ENCODE measurements around the gene SNAP91. TPM values are rescaled to one million over a fixed set of nuclear protein-coding genes. Genes with fewer than 3 reads are reported as not detected.

The SNAP91 gene
- total and polyA plus RNA-seq, 2 of the 8 experiments (the other 6 are each of a cell fraction or from before 2014, with no cell fraction given): 1.3 to 1.5 TPM

DNA sequence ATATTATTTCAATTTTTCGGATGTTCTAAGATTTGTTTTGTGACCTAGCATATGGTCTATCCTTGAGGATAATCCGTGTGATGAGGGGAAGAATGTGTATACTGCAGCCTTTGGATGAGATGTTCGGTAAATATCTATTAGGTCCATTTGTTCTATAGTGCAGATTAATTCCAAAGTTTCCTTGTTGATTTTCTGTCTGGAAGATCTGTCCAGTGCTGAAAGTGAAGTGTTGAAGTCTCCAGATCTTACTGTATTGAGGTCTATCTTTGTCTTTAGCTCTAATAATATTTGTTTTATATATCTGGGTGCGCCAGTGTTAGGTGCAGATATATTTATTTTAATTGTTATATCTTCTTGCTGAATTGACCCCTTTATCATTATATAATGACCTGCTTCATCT is 32.2 kb upstream of the SNAP91 start:
- Histone ChIP-seq H3K4ac (replicated peaks; ENCODE audit: insufficient read length, low read depth, low read length) (no peak overlapping the region), H2BK120ac (replicated peaks; ENCODE audit: low read depth, low read length) (no peak overlapping the region), H3K14ac (ENCODE audit: insufficient read length) (no peak overlapping the region), H3K4me1 (replicated peaks in 1 of 4; ENCODE audit: control insufficient read depth in 3 of 4, insufficient read depth in 4 of 4, low read length in 3 of 4) (no peaks in the 10 kb centered on the region), H3K56ac (replicated peaks; ENCODE audit: insufficient read length, low read depth, low read length) (no peak overlapping the region), H2BK12ac (ENCODE audit: low read depth, low read length) (no peak overlapping the region), H2BK20ac (ENCODE audit: low read length) (no peak overlapping the region), H2AFZ (ENCODE audit: low read length) (no peak overlapping the region), H2BK5ac (ENCODE audit: low read depth, low read length) (no peak overlapping the region), H2BK15ac (ENCODE audit: low read length) (no peak overlapping the region), H3K18ac (ENCODE audit: extremely low read depth, low read length) (no peak overlapping the region), H3K23me2 (ENCODE audit: low read depth, low read length) (no peaks in the 10 kb centered on the region), H4K20me1 (replicated peaks in 1 of 2; ENCODE audit: control insufficient read depth in 1 of 2, insufficient read depth in 2 of 2, low read length in 2 of 2) (no peaks in the 10 kb centered on the region), H3K79me2 (ENCODE audit: control insufficient read depth in 1 of 2, insufficient read depth in 2 of 2, low read length in 2 of 2) (no peaks in the 10 kb centered on the region), H3K27ac (ENCODE audit: low read depth, low read length) (no peak overlapping the region), H3K9ac (replicated peaks in 1 of 4; ENCODE audit: extremely low read depth in 1 of 4, low read depth in 3 of 4, low read length in 3 of 4) (no peak overlapping the region), H3K27me3 (replicated peaks in 1 of 4; ENCODE audit: control insufficient read depth in 3 of 4, extremely low read depth in 1 of 4, insufficient read depth in 3 of 4, low read length in 3 of 4) (no peaks in the 10 kb centered on the region), H4K5ac (ENCODE audit: insufficient read length, low read depth, low read length) (no peak overlapping the region), H3K4me2 (ENCODE audit: insufficient read depth in 1 of 2, low read depth in 2 of 2, low read length in 2 of 2) (no peak overlapping the region), H4K8ac (ENCODE audit: extremely low read depth, insufficient read depth, low read length) (no peak overlapping the region), H3K4me3 (ENCODE audit: extremely low read depth in 1 of 4, insufficient read depth in 2 of 4, low read depth in 3 of 4, low read length in 4 of 4) (no peak overlapping the region), H2AK5ac (ENCODE audit: low read depth, low read length) (no peak overlapping the region), H3K36me3 (ENCODE audit: control insufficient read depth in 2 of 4, insufficient read depth in 4 of 4, low read length in 3 of 4) (no peaks in the 10 kb centered on the region), H3K23ac (ENCODE audit: insufficient read length) (no peak overlapping the region), H3K79me1 (ENCODE audit: low read depth, low read length) (no peaks in the 10 kb centered on the region), H4K91ac (replicated peaks; ENCODE audit: insufficient read length, low read length) (no peak overlapping the region), H3K9me3 (ENCODE audit: insufficient read depth in 2 of 2, low read depth in 1 of 2, low read length in 1 of 2) (no peaks in the 10 kb centered on the region)
- DNase-seq (ENCODE audit: low read depth in 1 of 2, low spot score in 2 of 2) (no peak), FAIRE-seq (no peak)
- ChIA-PET CTCF (ENCODE audit: partially characterized antibody) (no interaction called here), POLR2A (ENCODE audit: partially characterized antibody) (no interaction called here)
- TF ChIP-seq KDM5A (IDR thresholded peaks at IDR 0.05; ENCODE audit: low read length) (no peak), BACH1 (IDR thresholded peaks at IDR 0.05; ENCODE audit: low read length) (no peak), NRF1 (IDR thresholded peaks at IDR 0.05; ENCODE audit: low read depth, low read length) (no peak), EZH2 (IDR thresholded peaks at IDR 0.05; ENCODE audit: low read depth, low read length, severe bottlenecking) (no peak), CHD2 (IDR thresholded peaks at IDR 0.05; ENCODE audit: low read length) (no peak), EP300 (IDR thresholded peaks at IDR 0.05; ENCODE audit: borderline replicate concordance in 1 of 2, low read depth in 2 of 2, low read length in 2 of 2) (no peak), CHD1 (IDR thresholded peaks at IDR 0.05; ENCODE audit: low read depth, low read length) (no peak), SP4 (IDR thresholded peaks at IDR 0.05; ENCODE audit: low read length) (no peak)
- 84% methylated on average over 4 of the region's 4 CpGs; no CpG with 5 or more reads in 1 of the 2 experiments for WGBS, 2 experiments (ENCODE audit: extremely low coverage in 1 of 2, insufficient coverage in 1 of 2, insufficient read length in 1 of 2, insufficient replicate concordance in 2 of 2, low coverage in 1 of 2, low lambda C conversion rate in 2 of 2, missing lambda C conversion rate in 1 of 2)
